Loucy (cell line): Measurements from ENCODE around the gene P4HB.

Experiments
- H2AFZ ChIP-seq: fragments of 200-600 bp; sonication (generic); 2 replicates; pipeline ENCODE4 v1.6.0; 2016; ENCODE audit warnings: antibody characterized with exemption, mild to moderate bottlenecking, low read length, moderate library complexity
- H3F3A ChIP-seq: fragments of 200-600 bp; 2 replicates; pipeline ENCODE4 v1.6.0; 2016; ENCODE audit warnings: antibody characterized with exemption, low read depth, mild to moderate bottlenecking
- H3K27me3 ChIP-seq: fragments of 200-600 bp; sonication (generic); 2 replicates; pipeline ENCODE4 v1.6.1; 2014; ENCODE audit warnings: low read length, mild to moderate bottlenecking; ENCODE audit not compliant: insufficient read depth, poor library complexity, severe bottlenecking
- H3K36me3 ChIP-seq: fragments of 200-600 bp; sonication (generic); 2 replicates; pipeline ENCODE4 v1.6.1; 2016; ENCODE audit warnings: low read length; ENCODE audit not compliant: insufficient read depth
- H3K4me1 ChIP-seq: fragments of 200-600 bp; sonication (generic); 2 replicates; pipeline ENCODE4 v1.5.1; 2014; ENCODE audit warnings: low read length, mild to moderate bottlenecking; ENCODE audit not compliant: insufficient read depth, poor library complexity, severe bottlenecking
- H3K4me2 ChIP-seq: fragments of 200-600 bp; sonication (generic); 2 replicates; pipeline ENCODE4 v1.6.0; 2014; ENCODE audit warnings: antibody characterized with exemption, low read length, low read depth, mild to moderate bottlenecking; ENCODE audit not compliant: poor library complexity, severe bottlenecking
- H3K4me3 ChIP-seq: fragments of 200-600 bp; sonication (generic); 2 replicates; pipeline ENCODE4 v1.5.1; 2014; ENCODE audit warnings: low read length, mild to moderate bottlenecking, mixed read lengths; ENCODE audit not compliant: poor library complexity, severe bottlenecking
- H3K79me2 ChIP-seq: fragments of 200-600 bp; sonication (generic); 2 replicates; pipeline ENCODE4 v1.6.1; 2014; ENCODE audit warnings: low read length; ENCODE audit not compliant: insufficient read depth
- H3K9ac ChIP-seq: fragments of 200-600 bp; sonication (generic); 2 replicates; pipeline ENCODE4 v1.6.0; 2014; ENCODE audit warnings: mild to moderate bottlenecking, low read depth, low read length, moderate library complexity; ENCODE audit not compliant: poor library complexity, severe bottlenecking
- H3K9me2 ChIP-seq: fragments of 200-600 bp; sonication (generic); replicated peaks from 2 replicates; pipeline ENCODE4 v1.6.1; 2016; ENCODE audit warnings: low read depth, low read length, mixed read lengths
- H3K9me3 ChIP-seq: fragments of 200-600 bp; sonication (generic); 2 replicates; pipeline ENCODE4 v1.6.1; 2014; ENCODE audit warnings: mild to moderate bottlenecking, antibody characterized with exemption, low read length, low read depth; ENCODE audit not compliant: insufficient read depth
- H4K20me1 ChIP-seq: fragments of 200-600 bp; sonication (generic); 2 replicates; pipeline ENCODE4 v1.6.0; 2014; ENCODE audit warnings: antibody characterized with exemption, low read length, mild to moderate bottlenecking; ENCODE audit not compliant: insufficient read depth, poor library complexity, severe bottlenecking
- CTCF ChIP-seq: fragments of 200-600 bp; sonication (generic); conservative IDR thresholded peaks from 2 replicates; pipeline ENCODE4 v1.5.1; 2014; ENCODE audit warnings: mild to moderate bottlenecking, antibody characterized with exemption, low read length
- EZH2phosphoT487 ChIP-seq: fragments of 200-600 bp; IDR thresholded peaks from 2 replicates; pipeline ENCODE4 v1.6.1; 2018; ENCODE audit warnings: antibody characterized with exemption, mild to moderate bottlenecking, moderate library complexity, borderline replicate concordance

The P4HB gene

DNA sequence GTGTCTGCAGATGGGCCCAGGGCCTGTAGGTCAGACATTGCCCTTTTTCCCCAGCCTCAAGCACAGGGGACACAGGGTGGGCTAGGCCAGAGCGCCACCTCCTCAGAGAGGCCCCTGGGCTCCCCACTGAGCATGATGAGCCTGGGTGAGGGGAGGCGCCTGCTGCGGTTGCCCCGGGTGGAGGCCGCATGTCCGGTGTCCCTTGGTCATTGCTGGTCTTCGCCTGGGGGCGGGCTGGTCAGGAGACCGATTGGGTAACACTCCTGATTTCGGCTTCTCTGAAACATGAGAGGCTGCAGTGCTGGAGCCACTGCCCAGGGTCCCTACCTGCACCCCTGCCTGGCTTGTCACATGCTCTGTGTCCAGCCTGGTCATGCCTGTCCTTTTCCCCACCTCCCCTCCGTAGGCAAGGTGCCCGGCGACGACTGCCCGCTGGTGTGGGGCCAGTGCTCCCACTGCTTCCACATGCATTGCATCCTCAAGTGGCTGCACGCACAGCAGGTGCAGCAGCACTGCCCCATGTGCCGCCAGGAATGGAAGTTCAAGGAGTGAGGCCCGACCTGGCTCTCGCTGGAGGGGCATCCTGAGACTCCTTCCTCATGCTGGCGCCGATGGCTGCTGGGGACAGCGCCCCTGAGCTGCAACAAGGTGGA, 39.3 kb upstream of the P4HB start:
- H3K4me2 ChIP-seq = no peak overlapping the region
- H3K9me2 ChIP-seq = no peaks in the 10 kb centered on the region
- H3K36me3 ChIP-seq = no peaks in the 10 kb centered on the region; the same call in 1 of the 2 replicates
- no peak for TF ChIP-seq CTCF
- TF ChIP-seq EZH2phosphoT487 = no peak
- H3K9ac ChIP-seq = no peak overlapping the region
- H3F3A ChIP-seq = no peaks in the 10 kb centered on the region; the same call in 1 of the 2 replicates
- H3K4me1 ChIP-seq = no peaks in the 10 kb centered on the region
- no peaks in the 10 kb centered on the region for H3K27me3 ChIP-seq
- no peak overlapping the region for H2AFZ ChIP-seq
- no peaks in the 10 kb centered on the region for H3K9me3 ChIP-seq
- no peak overlapping the region for H3K4me3 ChIP-seq
- no peaks in the 10 kb centered on the region for H4K20me1 ChIP-seq
- peaks cover 6% of the 10 kb centered on the region; the same call in 1 of the 2 replicates for H3K79me2 ChIP-seq

GRCh38 chr17:81898885-81899284, 38.5 kb upstream of the P4HB start:
- no peak overlapping the region for H3K4me3 ChIP-seq
- no peak overlapping the region for H3K9ac ChIP-seq

GRCh38 chr17:81898029-81898866, 37.9 kb upstream of the P4HB start:
- Histone ChIP-seq H2AFZ (no peak overlapping the region), H3K9ac (no peak overlapping the region), H3K9me2 (no peaks in the 10 kb centered on the region), H3K36me3 (no peaks in the 10 kb centered on the region), H4K20me1 (no peaks in the 10 kb centered on the region), H3K9me3 (no peaks in the 10 kb centered on the region), H3K4me3 (no peak overlapping the region), H3K4me1 (no peaks in the 10 kb centered on the region), H3K27me3 (no peaks in the 10 kb centered on the region), H3K79me2 (peaks cover 17% of the 10 kb centered on the region; the same call in 1 of the 2 replicates), H3F3A (no peaks in the 10 kb centered on the region; the same call in 1 of the 2 replicates), H3K4me2 (no peak overlapping the region)
- TF ChIP-seq CTCF = no peak

More at GRCh38 chr17:81898885-81899284, 38.5 kb upstream of the P4HB start:
- H3K9me3 ChIP-seq = no peaks in the 10 kb centered on the region
- no peaks in the 10 kb centered on the region; the same call in 1 of the 2 replicates for H3F3A ChIP-seq
- H2AFZ ChIP-seq = no peak overlapping the region
- no peaks in the 10 kb centered on the region for H3K27me3 ChIP-seq
- TF ChIP-seq CTCF = no peak
- no peak for TF ChIP-seq EZH2phosphoT487
- H3K4me1 ChIP-seq = no peaks in the 10 kb centered on the region
- no peaks in the 10 kb centered on the region for H3K9me2 ChIP-seq
- no peaks in the 10 kb centered on the region for H4K20me1 ChIP-seq
- H3K4me2 ChIP-seq = no peak overlapping the region
- peaks cover 11% of the 10 kb centered on the region; the same call in 1 of the 2 replicates for H3K79me2 ChIP-seq
- H3K36me3 ChIP-seq = no peaks in the 10 kb centered on the region
